Endothelial cell of umbilical vein (primary cell): ENCODE results near the gene IL25. TPM values are rescaled to one million over a fixed set of nuclear protein-coding genes. Genes with fewer than 3 reads are reported as not detected.

Experiments used
- microRNA counts: library from miRNA; unstranded; fragments of <30 nt; microRNA quantifications from one replicate; lab custom pipeline; 2016
- microRNA-seq: library from miRNA; unstranded; fragments of <30 nt; microRNA quantifications from one replicate; pipeline ENCODE4 v1.2.0, GENCODE V29; 2021; ENCODE audit warnings: borderline number of aligned reads, borderline replicate concordance
- polyA plus RNA-seq, 4 experiments: library from polyadenylated mRNA; depleted of rRNA in 3 of 4; stranded (reverse) in 3 of 4; unstranded in 1 of 4; fragments of >200 nt; gene quantifications; 2 replicates each; pipeline versions ENCODE4 v1.2.1 to v1.2.3, GENCODE V29; 2011 to 2012; ENCODE audit warnings: missing spikeins in 1 of 4
- small RNA-seq: library from RNA; depleted of rRNA; stranded (forward); fragments of <200 nt; gene quantifications from one replicate; pipeline ENCODE3, GENCODE V24; 2012; ENCODE audit warnings: low replicate concordance, low read depth; ENCODE audit not compliant: insufficient read depth, insufficient read length
- total RNA-seq: library from RNA; stranded (reverse); gene quantifications from 2 replicates; pipeline ENCODE4 v1.2.3, GENCODE V29; 2021

IL25 gene
- total and polyA plus RNA-seq, 2 donors (not counting 3 experiments of a cell fraction or from before 2014, with no cell fraction given) = not detected

MicroRNA genes within 50 kb of the gene (microRNA counts, 767-probe panel; counts per million panel counts)
- microRNA hsa-miR-208a (lab: Ali Mortazavi, UCI) = 723 counts per million, percentile 96 among the panel's probes with 10 or more counts
- 723 counts per million, percentile 96 among the panel's probes with 10 or more counts for microRNA hsa-miR-208b (lab: Ali Mortazavi, UCI)

Small RNAs within 50 kb of the gene (microRNA-seq; reads per million reads assigned to microRNA genes)
- gene MIR208A = 10.4 reads per million, percentile 26 among the genes with 10 or more reads in this experiment
- not detected for gene MIR208B

Small RNAs within 50 kb of the gene (small RNA-seq; reads per million reads assigned to genes)
- gene MIR208A = not detected
- not detected for gene MIR208B

Other genes starting within 250 kb of the IL25 start
- gene SLC7A8, start 189.1 kb upstream of the IL25 start, total RNA-seq = 1.1 and 1.6 TPM in 2 replicates
- 0.76 and 0.88 TPM in 2 replicates for gene SLC7A8, start 189.1 kb upstream of the IL25 start, polyA plus RNA-seq
- gene RNF212B, start 134.9 kb upstream of the IL25 start, total RNA-seq = not detected in 2 replicates
- not detected in 2 replicates for gene RNF212B, start 134.9 kb upstream of the IL25 start, polyA plus RNA-seq
- 11.3 and 11.7 TPM in 2 replicates for gene HOMEZ, start 86.7 kb upstream of the IL25 start, total RNA-seq
- gene HOMEZ, start 86.7 kb upstream of the IL25 start, polyA plus RNA-seq = 16.8 and 17.7 TPM in 2 replicates
- 4.1 and 7.4 TPM in 2 replicates for gene PPP1R3E, start 70.0 kb upstream of the IL25 start, total RNA-seq
- gene PPP1R3E, start 70.0 kb upstream of the IL25 start, polyA plus RNA-seq = 3.2 and 4.3 TPM in 2 replicates
- 24.3 and 26.2 TPM in 2 replicates for gene BCL2L2, start 66.0 kb upstream of the IL25 start, total RNA-seq
- 14.7 and 19.9 TPM in 2 replicates for gene BCL2L2, start 66.0 kb upstream of the IL25 start, polyA plus RNA-seq
- gene PABPN1, start 51.4 kb upstream of the IL25 start, total RNA-seq = 218 and 231 TPM in 2 replicates
- 227 and 231 TPM in 2 replicates for gene PABPN1, start 51.4 kb upstream of the IL25 start, polyA plus RNA-seq
- gene SLC22A17, start 19.9 kb upstream of the IL25 start, total RNA-seq = 1.8 and 4.6 TPM in 2 replicates
- gene SLC22A17, start 19.9 kb upstream of the IL25 start, polyA plus RNA-seq = 2.9 and 4.2 TPM in 2 replicates
- gene EFS, start 7.6 kb upstream of the IL25 start, total RNA-seq = 0.13 TPM in 1 of 2 replicates, not detected in the other
- 0.02 and 0.03 TPM in 2 replicates for gene EFS, start 7.6 kb upstream of the IL25 start, polyA plus RNA-seq
- not detected in 2 replicates for gene CMTM5, start 4.2 kb downstream of the IL25 start, total RNA-seq
- not detected in 2 replicates for gene CMTM5, start 4.2 kb downstream of the IL25 start, polyA plus RNA-seq
- gene MYH6, start 35.5 kb downstream of the IL25 start, total RNA-seq = not detected in 2 replicates
- not detected in 2 replicates for gene MYH6, start 35.5 kb downstream of the IL25 start, polyA plus RNA-seq
- gene MYH7, start 62.9 kb downstream of the IL25 start, total RNA-seq = not detected in 2 replicates
- not detected in 2 replicates for gene MYH7, start 62.9 kb downstream of the IL25 start, polyA plus RNA-seq
- gene NGDN, start 96.9 kb downstream of the IL25 start, total RNA-seq = 36.3 and 36.5 TPM in 2 replicates
- gene NGDN, start 96.9 kb downstream of the IL25 start, polyA plus RNA-seq = 22.1 and 25.6 TPM in 2 replicates
- gene ZFHX2, start 179.0 kb downstream of the IL25 start, total RNA-seq = 2.0 and 2.3 TPM in 2 replicates
- gene ZFHX2, start 179.0 kb downstream of the IL25 start, polyA plus RNA-seq = 0.21 and 0.25 TPM in 2 replicates
- gene THTPA, start 183.5 kb downstream of the IL25 start, total RNA-seq = 9.8 and 12.5 TPM in 2 replicates
- gene THTPA, start 183.5 kb downstream of the IL25 start, polyA plus RNA-seq = 9.5 and 10.8 TPM in 2 replicates
- gene AP1G2, start 195.0 kb downstream of the IL25 start, total RNA-seq = 30.5 and 39.0 TPM in 2 replicates
- 55.8 and 63.2 TPM in 2 replicates for gene AP1G2, start 195.0 kb downstream of the IL25 start, polyA plus RNA-seq
- gene JPH4, start 206.0 kb downstream of the IL25 start, total RNA-seq = not detected in 2 replicates
- gene JPH4, start 206.0 kb downstream of the IL25 start, polyA plus RNA-seq = 0.06 TPM in 1 of 2 replicates, not detected in the other